GM12878 (cell line): ENCODE measurements around the gene EAF1.

ENCODE experiments used
- HDGF ChIP-seq: fragments of 450-650 bp; IDR thresholded peaks from 2 replicates; pipeline ENCODE4 v1.6.1; 2016; ENCODE audit warnings: antibody characterized with exemption
- JUND ChIP-seq: IDR thresholded peaks from 2 replicates; pipeline ENCODE4 v1.6.1; 2012; ENCODE audit warnings: low read depth, mild to moderate bottlenecking, low read length, improper control_type of control experiment, moderate library complexity

DNA sequence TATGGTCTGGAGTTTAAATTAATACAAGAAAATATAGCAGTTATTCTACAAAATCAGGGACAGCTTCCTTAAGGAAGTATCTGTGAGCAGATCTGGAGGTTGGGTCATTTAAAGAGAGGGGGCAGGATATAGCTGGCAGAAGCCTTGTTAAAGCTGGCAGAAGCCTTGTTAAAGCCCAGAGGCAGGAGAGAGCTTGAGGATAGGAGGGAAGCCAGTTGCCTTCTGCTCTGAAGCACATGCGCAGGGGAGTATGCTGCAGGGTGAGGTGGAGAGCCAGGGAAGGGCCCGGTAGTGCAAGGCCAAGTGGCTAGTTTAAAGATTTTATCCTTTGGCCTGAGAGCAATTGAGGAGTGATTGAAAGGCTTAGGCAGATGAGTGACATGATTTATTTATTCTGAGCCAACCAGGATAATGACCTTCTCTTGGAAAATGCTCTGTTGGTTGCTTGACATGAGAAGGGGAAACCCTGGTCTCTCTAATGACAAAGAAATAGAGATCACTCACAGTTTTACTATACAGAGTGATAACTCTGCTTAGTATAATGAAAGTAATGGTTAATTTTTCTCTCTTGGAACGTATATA lies 3.9 kb downstream of the EAF1 start:
- TF ChIP-seq HDGF = no peak
- no peak for TF ChIP-seq JUND
